Activated T-cell treated with anti-CD3 and anti-CD28 coated beads for 1 hour (primary cell): Measurements from ENCODE around the gene MCU.
A peak's percentile ranks its signal among the peaks of the same experiment; 100 is the strongest.

ENCODE experiments used
- DNase-seq: peaks from one replicate; pipeline ENCODE4 v3.0.0-alpha.2; 2020; ENCODE audit warnings: low read depth

The MCU gene

DNA sequence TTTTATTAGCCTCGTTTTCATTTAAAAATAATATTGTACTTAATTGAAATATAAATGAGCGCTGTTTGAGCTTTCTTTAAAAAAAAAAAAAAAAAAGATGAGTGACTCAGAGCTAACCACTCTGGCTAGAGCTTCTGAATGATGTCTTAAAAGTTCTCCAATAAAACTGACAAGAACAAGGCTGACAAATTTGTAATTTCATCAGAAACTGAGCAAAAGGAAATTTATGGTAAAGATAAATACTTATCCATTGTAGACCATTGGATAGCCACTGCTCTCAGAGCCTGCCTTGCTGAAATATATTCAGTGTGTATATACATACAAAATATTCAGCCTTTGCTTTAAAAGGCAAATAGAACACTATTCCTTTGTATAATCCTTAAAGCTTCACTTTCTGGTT, 110.4 kb downstream of the MCU start:
- no peak for DNase-seq

DNA sequence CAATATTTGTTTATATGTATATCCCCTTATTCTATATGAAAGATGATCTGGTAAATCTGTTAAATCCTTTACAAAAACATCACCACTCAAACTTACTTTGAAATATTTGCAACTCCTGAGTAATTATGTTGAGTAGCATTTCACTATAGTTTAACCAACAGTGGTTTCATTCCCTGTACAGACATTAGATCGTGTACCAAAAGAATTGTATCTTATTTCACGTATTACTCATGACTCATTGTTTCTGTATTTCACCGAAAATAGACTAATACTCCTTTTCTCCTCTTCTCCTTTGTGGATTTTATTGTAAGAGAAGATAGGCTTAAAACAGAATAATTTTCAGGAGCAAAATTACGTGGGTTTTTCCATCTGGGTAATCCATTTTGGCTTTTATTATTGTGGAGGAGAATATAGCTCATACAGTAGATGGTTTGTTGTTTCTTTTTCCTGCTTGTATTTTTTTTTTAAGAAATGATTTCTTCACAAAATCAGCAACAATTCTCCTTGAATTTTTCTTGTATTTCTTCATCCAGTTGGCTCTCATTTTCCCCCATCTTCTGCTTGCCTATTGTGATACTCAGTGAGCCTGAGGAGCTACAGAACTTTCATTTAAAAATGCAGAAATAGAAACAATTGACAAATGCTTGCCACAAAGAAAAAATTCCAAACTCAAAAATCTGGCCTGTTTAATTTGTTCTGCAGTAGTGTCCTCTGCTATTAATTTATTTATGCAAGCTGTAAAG, 111.0 kb downstream of the MCU start:
- DNase-seq = no peak

- DNase-seq = no peak
Observed at GRCh38 chr10:72808001-72808400, 116.1 kb downstream of the MCU start.

DNA sequence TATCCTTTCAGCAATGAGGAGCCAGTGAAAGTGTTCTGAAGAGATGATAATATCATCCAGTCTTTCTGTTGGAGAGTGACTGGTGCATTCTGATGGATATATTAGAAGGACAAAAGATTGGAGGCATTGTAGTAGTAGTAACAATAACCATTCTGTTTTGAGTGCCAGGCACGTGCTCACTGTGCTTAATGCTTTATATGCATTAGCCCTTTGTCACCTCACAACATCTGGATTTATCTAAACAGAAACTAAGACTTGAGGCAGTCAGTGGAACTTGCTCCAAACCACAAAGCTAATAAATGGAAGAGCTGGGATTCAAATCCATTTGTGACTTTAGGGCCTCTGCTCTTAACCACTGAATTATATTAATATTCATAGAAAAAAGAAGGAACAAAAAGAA, 117.1 kb downstream of the MCU start:
- DNase-seq = no peak

- no peak for DNase-seq
Observed at GRCh38 chr10:72810976-72811375, 119.0 kb downstream of the MCU start.

- DNase-seq = no peak
Observed at GRCh38 chr10:72812415-72812752, 120.4 kb downstream of the MCU start.

DNA sequence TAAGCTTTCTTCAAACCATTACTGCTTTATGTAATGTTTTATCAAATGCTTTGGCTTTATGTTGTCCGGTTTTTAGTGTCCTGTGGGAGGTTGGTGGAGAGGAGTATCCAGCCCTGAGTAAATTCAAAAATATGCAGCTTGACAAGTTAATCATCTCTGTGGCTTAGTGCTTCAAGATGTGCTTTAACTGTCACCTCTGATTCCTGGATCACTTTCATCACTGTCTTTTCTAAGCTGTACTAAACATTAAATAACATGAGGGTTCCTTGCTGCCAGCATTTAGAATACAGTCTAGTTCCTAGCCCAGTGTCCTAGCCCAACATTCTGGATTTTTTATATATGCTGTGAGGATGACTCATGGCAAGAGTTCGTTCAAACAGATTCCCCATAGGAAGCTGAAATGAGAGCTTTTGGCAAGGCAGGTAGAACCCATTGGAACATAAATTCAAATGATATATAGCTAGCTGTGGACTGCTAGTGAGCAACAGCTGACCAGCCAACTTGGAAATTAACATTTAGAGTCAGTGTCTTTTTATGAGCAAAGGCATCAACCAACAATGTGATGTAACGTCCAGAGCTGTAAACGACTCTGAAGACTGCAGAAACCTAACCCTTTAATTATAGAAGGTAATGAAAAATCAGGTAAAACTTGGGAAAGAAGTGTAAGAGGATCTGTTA, 120.9 kb downstream of the MCU start:
- DNase-seq = no peak

GRCh38 chr10:72814099-72814790, 122.3 kb downstream of the MCU start:
- no peak for DNase-seq

- DNase-seq = no peak
Observed at GRCh38 chr10:72816565-72816964, 124.6 kb downstream of the MCU start.

- DNase-seq = no peak
Observed at GRCh38 chr10:72818076-72818475, 126.1 kb downstream of the MCU start.

DNA sequence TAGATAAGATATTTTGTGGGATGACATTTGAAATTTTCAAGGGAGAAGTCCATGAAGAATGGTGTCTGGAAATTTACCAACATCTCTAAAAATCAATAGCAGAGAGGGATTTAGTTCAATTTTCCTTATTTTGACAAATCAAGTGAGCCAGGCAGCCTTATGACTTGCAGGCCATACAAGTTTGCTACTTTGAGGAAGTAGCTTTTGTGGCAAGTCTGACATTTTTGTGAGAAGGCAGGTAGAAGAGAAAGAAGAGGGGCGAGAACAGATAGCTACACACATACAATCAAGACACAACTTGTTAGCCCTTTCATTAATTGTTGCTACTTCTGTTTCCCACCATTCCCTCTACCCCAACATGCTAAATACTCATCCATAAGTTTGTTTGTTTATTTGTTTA, 127.1 kb downstream of the MCU start:
- no peak for DNase-seq

- no peak for DNase-seq
Observed at GRCh38 chr10:72821606-72822005, 129.7 kb downstream of the MCU start.

GRCh38 chr10:72822342-72822986, 130.5 kb downstream of the MCU start:
- DNase-seq = no peak

- no peak for DNase-seq
Observed at GRCh38 chr10:72825163-72825562, 133.2 kb downstream of the MCU start.

DNA sequence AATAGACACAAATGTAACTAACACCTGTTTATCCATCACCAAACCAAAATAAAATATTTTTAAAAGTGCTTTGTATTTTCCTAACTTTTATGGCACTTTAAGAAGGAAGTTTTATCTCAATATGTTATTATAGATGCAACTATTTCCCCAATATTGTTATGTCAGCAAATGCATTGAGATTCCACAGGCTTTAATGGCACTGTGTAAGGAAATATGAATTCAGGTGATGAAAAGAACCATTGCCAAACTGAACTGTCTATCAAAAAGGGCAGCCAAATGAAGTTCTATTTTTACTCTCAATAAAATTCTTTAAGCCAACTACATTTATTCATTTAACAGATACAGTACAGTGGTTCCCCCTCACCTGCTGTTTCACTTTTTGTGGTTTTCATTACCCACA, 134.4 kb downstream of the MCU start:
- DNase-seq = no peak

DNA sequence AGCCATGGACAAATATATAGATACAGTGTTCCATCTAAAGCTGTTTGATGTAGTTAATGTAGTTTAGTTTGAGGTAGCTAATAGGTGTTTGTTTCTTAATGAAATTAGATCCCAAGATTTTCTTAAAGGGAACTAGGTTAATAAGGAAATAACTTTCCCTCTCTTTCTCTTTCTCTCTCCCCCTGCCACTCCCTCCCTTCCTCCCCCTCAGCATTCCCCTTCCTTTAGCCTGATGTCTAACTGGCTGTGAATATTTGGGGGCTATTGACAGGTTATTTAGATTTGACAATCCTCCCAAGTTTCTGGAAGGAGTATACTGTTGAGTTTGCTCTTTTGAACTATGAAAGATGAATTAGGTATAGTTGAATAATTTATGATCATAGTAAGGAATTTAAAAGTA, 136.4 kb downstream of the MCU start:
- no peak for DNase-seq

DNA sequence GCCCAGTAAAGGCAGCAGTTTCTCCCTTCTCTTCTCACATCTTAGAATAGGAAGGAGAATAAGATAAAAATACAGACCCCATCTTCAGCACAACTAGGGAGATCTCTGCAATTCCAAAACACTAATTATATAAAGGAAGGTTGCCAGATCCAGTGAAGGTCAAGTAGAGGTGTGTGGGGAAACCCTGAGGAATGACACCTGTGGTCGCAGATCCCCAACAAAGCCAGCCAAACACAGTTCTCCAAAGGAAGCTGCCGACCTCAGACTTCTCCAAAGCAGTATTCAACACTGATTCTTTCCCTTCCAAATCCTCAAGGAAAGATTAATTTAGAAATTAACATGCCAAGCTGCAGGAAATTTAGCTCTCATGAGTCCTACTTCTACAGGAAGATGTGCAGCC, 138.7 kb downstream of the MCU start:
- no peak for DNase-seq

DNA sequence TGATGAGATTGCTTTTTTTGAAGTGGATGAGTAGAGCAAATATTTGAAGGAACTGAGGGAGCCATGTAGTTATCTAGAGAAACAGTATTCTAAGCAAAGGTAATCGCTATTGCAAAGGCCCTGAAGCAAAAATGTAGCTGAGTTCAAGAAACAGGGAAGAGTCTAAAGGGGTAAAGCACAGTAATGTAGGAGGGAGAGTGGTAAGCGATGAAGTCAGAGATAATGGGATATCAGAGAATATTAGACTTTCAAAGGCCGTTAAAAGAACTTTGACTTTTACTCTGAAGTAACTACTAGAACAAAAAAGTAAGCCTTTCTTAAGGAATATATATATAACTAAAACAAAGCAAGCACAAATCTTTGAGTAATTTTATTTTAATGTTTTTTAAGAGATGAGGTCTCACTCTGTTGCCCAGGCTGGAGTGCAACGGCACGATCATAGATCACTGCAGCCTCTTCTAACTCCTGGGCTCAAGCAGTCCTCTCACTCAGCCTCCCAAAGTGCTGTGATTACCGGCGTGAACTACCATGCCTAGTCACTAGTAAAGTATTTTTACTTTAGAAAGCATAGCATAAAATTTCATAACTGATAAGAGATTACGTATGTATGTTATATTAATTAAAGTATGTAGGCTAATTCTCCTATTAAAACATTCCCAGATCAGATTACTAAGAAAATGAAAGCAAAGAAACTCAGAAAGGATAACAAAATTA, 139.9 kb downstream of the MCU start:
- DNase-seq = no peak

DNA sequence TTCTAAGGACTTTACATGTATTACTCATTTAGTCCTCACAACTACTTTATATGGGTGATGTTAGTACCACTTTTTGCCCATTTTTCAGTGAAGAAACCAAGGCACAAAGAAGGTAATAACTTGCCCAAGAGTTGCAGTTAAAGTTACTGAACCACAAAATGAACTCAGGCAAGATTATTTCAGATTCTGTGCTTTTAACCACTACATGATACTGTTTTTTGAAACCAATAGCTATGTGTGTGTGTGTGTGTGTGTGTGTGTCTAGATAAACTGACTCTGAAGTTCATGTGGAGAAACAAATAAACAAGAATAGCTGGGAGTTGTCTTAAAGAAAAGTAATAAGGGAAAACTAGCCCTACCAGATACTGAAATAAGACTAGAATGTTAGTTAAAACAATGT, 140.8 kb downstream of the MCU start:
- no peak for DNase-seq

- DNase-seq = peak; percentile 1
Observed at GRCh38 chr10:72834183-72834825, 142.4 kb downstream of the MCU start.

DNA sequence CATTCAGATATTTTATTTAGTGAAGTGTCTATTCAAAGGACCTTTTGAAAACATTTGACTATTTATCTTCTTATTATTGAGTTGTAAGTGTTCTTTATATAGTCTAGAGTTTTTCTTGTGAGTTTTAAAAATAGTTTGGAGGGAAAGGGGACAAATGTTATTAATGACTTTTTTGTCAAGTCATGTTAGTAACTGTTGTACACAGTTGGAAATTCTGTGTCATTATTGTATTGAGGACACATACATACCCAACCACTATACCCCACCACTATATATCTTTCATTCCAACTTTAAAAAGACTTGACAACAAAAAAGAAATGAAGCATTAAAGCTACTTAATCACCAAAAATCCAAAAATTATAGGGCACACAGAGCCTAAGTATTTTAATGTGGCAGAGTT, 148.4 kb downstream of the MCU start:
- DNase-seq = no peak

DNA sequence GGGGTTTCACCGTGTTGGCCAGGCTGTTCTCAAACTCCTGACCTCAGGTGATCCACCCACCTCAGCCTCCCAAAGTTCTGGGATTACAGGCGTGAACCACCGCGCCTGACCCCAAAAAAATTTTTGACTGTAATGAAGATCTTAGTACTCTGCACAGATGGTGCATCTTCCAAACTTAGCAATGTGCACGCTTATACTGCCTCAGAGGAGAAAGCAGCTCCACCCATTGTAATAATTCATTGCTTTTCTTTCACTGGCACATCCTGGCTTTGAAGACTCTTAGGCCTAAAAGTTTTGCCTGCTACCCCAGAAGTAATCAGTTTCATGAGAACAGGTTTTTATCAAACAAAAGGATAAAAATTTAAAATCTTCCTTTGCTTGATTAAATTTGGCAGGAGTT, 149.5 kb downstream of the MCU start:
- no peak for DNase-seq
